ENCODE measurements around the gene GFRA4.

GFRA4 gene

DNA sequence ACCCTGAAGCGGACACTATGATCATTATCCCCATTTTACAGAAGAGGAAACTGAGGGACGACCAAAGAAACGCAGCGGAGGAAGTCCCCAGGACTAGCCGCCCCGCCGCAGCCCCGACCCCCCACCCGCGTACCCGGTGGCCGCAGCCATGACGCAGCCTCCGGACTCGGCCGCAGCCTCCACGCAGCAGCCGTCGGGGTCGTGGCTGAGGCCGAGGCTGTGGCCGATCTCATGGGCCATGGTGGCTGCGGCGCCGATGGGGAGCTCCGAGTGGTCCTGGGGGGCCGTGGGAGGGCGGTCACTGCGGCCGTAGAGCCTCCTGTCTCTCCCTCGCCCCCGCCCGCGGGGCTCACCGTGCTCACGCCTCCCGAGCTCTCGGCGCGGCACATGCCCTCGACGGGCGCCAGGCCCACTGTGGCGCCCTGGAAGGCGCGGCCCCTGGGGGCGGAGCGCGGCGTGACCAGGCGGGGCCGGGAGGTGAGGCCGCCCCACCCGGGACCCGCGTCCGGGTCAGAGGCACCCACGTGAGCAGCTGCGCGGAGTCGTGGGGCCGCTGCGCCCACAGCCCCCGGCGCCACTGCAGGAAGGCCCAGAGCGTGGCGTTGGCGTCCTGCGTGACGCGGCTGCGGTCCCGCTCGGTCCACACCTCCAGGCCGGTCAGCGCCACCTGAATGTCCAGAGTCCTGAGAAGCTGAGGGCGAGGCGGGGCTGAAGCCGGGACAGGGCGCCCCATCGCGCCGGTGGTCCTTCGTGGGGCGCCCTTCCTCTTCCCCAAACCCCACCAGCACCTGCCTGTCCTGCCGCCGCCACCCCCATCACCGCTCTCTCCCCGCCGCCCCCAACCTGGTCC, 10.2 kb upstream of the GFRA4 start:
- DNase-seq: no peak

DNA sequence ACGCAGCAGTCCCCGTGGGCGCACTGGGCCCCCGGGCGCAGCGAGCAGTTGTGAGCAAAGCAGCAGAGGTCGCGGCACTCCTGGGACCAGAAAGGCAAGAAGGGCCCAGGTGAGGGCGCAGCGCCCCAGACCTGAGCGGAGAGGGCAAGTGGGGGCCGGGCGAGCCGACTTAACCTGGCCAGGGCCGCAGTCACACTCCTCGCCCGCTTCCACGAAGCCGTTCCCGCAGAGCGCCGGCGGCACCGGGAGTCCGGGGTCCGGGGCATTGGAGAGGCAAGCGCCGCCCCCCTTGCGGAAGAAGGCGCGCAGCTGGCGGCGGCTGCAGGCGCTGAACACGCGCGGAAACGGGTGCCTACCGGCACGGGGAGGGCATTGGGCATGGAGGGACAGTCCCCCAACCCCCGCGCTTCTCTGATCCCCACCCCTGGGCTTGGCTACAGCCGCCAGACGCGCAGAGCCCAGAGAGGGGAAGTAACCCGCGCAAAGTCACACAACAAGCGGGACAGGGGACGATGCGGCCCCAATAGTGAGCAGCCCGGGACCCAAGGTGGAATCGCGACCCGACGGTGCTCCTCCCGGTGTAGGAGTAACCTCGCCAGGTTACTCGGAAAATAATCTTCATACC, 9.5 kb upstream of the GFRA4 start:
- no peak for DNase-seq

DNA sequence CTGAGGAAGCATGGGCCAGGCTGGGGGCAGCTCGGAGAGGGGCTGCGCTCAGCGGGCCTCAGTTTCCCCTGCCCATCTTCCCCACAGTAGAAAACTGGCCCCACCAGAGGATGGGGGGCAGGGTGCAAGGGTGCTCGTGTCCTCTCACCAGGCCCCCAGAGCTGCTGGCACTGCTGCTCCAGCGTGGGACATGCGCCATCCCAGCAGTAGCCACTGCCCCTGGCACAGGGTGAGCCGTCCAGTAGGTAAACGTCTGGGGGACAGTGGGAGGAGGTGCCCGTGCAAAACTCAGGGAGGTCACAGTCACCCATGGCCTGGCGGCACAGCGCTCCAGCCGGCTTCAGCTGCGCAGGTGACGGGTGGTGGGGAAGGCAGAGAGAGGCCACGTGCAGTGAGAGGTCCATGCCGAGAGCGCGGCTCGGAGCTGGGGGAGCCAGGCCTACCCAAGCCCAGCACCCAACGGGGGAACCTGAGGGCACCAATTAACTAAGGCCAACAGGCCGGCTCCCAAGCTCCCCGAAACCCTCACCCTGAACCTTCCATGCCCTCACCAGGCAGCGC, 8.9 kb upstream of the GFRA4 start:
- no peak for DNase-seq

DNA sequence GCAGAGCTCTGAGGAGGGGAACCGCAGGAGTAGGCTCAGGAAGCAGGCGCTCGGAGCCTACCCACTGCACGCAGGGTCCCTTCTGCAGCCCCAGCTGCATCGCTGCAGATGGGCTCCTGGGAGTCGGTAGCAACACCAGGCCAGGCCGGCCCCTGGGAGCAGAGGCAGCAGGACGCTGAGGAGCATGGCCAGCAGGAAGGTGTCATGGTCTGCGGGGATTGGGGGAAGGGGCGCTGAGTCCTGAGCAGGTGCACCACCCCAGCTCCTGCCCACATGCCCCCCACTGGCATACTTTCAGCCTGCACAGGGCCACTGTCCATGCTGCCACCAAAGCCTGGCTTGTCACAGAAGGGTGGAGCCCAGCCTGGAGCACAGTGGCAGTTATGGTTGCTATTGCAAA, 7.7 kb upstream of the GFRA4 start:
- no peak for DNase-seq

DNA sequence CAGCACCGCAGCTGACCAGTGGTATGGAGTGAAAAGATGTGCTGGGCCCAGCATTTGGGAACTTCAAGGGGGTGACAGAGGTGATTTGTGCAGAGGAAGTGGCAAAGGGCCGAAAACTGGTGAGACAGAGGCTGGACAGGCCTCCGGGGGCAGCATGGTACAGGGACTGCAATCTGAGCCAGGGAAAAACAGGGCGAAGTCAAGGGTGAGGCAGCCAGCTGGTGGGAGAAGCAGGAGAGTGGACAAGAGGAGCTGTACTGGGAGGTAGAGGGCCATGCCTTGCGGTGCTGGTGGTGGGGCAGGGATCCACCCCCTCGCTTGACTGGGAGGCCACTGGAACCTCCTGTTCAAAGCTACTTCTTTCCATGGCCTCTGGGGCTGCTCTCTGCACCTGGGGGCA, 7.3 kb upstream of the GFRA4 start:
- DNase-seq: no peak

DNA sequence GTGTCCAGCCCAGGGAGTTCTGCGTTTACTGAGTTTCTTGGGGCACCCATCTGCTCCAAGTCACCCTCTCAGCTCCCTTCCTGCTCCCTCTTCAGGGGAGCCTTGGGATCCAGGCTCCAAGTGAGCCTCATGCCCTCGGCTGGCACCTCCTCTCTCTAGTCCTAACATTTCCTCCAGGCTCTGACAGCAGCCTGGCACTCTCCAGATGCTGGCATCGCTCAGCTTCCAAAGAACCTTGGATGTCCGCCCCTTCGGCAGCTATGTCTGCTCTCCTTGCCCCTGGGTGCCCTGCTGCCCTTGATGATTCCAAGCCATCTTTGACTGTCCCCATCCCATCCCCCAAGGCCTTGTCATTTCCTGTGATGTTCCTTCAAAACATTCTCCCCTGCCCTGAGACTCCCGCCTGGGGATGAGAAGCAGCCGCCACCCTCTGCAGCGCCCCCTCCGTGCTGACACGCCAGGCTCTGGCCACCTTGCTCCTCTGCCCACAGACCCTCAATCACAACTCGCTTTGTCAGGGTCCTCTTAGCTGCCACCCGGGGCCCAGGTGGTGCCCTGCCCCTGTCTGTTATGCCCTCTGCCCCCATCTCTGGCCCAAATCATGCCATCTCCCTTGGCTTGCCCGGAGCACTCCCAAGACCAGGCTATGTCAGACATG, 6.6 kb upstream of the GFRA4 start:
- DNase-seq: no peak

DNA sequence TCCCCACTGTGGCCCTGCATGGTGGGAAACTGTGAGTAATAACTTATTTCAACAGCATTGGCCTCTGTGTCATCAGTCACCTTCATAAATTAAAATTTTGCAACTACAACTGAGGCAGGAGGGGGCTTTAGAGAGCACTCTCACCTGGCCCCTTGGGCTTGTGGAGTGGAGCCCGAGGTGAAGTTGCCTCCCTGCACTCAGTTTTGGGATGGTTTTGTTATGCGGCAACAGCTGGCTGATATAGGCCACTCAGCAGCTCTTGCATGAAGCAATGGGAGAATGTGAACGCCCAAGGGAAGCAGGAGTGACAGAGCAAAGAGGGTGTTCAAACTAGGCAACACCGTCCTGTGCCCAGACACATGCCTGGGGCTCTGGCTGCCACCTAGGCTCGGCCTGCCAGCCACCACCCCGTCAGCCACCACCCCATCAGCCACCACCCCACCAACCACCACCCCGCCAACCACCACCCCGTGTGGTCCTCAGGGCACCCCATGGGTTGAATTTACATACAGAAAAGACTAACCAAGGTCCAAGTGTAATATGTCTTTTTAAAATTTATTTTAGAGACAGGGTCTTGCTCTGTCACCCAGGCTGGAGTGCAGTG, 4.3 kb upstream of the GFRA4 start:
- no peak for DNase-seq

DNA sequence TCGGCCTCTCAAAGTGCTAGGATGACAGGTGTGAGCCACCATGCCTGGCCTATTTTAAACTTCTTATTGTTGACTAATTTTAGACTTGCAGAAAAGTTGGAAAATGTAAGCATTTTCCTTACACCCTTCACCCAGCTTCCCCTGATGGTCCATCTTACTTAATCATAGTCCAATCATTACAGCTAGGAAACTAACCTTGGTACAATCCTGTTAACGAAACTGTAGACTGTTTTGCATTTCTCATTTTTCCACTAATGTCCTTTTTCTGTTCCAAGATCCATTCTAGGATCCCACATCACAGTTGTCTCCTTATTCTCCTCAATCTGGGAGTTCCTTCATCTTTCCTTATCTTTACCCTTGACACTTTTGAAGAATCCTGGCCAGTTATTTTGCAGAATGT, 659 bp upstream of the GFRA4 start:
- DNase-seq: no peak

DNA sequence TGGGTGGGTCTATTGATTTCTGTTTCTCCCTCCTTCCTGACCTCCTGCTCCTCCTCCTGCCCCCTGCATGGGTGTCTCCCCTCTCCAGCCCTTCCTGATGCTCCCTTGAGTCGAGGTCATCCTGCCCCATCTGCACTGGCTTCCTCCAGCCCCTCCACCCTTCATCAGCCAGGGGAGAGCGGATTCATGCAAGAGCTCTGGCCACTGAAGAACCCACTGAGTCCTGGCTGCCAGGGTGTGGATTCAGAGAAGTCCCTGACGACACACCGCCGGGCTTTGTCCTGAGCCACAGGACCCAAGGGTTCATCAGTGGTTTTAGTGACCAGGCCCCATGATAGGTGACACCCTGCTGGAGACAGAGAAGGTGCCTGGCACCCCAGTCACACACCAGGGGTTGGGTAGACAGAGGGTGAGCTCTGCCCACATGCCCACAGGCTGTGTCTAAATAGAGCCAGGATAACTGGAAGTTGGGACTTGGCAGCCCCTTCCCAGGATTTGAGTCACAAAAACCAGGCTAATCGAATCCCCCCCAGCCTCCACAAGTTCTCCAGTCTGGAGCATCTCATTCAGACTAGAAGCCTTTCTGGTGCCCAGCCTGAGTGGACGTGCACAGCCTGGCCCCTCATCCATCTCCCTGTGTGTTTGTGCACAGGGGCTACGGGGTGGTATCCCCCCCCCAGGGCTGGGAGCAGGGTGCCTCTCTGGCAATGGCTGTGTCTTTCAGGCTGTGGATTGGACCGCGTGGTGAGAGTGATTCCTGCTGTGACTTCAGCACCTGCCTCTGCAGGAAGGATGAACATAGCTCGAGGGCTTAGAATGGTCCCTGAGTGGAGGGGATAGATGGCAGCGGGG, 1.2 kb downstream of the GFRA4 start:
- DNase-seq: no peak

DNA sequence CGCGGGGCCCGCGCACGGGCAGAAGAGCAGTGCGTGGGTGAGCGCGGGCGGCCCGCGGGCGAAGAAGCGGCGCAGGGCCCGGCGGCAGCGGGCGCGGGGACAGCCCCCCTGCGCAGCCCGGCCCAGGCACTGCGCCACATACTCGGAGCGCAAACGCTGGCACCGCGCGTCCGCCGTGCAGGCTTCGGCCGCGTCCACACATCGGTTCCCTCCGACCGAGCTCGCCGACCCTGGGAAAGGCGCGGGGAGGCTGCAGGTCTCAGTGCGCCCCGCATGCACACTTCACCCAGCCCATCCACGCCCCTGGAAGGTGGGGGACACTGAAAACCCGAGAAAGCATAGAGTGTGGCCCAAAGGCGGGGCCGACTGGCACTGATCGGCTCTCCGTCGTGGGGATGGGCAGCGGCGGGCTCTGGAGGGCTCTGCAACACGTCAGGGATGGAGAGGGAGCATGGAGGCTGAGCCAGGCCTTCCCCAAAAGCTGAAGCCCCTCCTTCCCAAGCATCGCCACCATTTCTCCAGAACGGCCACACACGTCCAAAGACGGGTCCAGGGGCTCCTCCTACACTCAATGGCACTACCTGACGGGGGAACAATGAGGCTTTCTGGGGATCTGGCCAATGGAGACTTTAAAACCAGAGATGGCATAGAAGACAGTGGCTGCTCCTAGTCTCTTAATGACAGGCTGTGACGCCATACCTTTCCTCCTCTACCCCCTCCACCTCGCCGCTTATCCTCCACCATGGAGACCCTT, 2.0 kb downstream of the GFRA4 start:
- no peak for DNase-seq

DNA sequence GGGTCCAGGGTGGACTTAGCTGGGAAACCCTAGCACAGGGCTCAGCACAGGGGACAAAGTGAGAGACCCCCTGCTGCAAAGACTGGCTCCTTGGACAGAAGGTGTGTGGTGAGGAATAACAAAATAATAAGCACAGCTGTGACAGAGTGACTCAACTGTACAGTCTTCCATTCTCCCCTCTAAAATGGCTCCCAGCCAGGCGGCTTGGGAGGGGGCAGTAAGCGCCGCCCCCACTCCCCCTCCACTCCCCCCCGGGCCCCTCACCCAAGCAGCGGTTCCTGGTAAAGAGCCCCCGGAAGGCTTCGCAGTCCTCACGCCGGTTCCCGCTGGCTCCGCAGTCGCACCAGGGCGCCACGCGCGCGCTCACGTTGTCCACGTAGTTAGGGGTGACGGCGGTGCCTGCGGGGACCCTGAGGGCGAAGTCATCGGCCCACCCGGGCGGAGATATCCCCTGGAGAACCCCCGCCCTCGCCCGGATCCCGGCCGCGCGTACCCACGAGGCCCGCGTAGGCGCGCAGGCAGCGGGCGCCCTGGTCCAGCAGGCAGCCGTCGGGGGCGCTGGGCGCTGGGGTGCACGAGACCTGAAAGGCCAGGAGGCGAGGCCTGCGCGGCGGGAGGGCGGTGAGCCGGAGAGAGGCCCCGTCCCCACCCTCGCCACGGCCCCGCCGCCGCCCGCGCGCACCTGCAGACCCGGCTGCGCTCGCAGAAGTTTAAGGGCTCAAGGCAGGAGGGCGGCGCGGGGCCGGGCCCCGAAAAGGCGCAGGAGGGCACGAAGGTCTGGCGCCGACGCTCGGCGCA, 2.7 kb downstream of the GFRA4 start:
- DNase-seq: no peak

DNA sequence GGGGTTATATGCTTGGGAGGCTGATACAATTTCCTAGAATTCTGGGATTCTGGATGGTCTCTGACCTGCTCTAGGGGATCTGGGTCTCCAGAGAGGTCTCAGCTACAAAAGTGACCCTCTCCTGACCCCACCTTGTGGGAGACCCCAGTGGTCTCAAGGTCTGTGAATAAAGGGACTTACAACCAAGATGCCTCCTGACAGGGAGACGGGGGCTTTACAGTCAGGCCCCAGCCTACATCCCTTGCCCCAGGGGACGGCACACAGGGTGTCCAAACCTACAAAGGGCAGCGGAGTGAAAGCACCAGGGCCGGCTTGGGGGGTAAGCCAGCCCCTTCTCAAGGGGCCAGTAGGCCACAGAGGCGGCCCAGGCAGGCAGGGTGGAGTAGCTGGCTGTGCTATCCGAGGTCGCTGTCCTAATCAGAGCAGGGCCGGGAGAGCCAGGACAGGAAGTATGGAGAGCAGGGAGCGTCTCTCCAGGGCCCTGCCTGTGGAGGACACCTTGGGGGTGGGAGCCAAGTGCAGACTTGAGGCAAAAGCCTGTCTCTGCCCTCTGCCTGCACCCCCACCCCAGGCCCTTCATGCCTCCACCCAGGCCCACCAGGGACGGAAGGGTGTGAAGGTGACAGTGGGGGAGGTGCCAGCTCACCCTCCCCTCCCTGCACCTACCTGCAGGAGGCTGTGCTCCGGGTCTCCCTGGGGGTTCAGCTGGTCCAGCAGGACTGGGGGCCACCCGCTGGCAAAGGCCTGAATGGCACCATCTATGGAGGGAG, 3.5 kb downstream of the GFRA4 start:
- no peak for DNase-seq

DNA sequence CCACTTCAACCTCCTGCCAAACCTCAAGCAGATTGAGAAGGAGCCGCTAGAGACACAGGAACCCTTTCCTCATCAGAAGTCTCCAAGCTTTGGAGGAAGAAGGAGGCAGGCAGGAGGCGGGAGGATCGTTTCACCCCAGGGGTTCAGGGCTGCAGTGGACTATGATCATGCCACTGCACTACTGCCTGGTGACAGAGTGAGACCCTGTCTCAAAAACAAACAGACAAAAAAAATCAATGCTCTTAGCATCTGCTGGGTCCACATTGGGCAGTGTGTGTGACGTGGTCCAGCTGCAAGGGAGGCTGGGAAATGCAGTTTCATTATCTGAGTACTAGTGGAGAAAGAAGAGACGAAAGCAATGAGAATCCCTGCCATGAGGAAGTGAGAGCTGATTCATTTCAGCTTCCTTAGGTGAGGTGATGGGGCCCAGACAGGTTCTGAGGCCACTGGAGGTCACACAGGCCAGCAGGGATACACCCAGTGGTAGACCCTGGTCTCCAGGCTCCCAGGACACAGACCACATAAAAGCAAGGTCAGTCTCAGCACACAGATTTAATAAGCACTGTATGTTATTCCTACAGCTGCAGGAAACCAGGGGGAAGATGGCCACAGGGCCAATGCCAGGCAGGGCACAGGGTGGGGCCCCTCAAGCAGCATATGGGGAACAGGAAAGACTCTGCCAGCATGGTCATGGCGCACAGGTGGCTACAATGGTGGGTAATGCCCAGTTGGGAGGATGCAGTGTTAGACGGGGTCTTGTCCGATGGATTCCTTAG, 4.3 kb downstream of the GFRA4 start:
- no peak for DNase-seq

DNA sequence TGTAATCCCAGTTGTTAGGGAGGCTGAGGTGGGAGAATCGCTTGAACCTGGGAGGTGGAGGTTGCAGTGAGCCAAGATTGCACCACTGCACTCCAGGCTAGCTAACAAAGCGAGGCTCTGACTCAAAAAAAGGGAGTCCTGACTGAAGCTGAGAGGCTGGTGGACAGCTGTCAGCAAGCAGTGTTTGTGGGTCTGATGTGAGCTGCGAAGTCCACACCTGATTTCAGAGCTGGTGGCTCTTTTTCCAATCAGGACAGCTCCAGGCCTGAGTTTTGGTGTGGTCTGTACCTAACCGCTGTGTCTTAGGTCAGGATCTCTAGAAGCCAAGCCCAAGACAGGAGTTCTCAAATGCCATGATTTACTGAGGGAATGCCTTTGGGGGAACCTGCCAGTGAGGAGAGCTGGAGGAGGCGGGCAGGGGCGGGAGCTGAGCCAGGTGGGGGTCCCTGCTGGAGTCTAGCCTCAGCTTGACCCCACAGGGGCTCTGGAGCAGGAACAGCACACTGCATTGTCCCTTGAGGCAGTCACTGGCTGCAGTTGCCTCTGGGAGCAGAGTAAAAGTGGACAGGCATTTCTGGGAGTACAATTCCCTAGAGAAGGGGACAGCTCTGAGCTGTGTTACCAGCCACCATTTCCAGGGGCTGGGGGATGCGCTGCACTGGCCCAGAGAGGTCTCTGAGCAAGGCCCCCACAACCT, 5.0 kb downstream of the GFRA4 start:
- no peak for DNase-seq

DNA sequence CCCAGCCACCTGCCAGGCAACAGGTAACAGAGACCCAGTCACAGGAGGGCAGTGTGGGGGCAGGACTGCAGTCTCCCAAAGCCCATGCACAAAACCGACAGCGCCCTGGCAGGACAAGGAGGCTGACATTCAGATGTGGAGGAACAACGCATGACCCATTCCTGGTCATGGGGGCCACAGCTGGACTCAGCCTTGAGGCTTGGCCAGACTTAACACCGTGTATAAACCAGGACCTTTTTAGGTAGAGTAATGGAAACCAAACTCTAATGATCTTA, 8.1 kb downstream of the GFRA4 start:
- no peak for DNase-seq

DNA sequence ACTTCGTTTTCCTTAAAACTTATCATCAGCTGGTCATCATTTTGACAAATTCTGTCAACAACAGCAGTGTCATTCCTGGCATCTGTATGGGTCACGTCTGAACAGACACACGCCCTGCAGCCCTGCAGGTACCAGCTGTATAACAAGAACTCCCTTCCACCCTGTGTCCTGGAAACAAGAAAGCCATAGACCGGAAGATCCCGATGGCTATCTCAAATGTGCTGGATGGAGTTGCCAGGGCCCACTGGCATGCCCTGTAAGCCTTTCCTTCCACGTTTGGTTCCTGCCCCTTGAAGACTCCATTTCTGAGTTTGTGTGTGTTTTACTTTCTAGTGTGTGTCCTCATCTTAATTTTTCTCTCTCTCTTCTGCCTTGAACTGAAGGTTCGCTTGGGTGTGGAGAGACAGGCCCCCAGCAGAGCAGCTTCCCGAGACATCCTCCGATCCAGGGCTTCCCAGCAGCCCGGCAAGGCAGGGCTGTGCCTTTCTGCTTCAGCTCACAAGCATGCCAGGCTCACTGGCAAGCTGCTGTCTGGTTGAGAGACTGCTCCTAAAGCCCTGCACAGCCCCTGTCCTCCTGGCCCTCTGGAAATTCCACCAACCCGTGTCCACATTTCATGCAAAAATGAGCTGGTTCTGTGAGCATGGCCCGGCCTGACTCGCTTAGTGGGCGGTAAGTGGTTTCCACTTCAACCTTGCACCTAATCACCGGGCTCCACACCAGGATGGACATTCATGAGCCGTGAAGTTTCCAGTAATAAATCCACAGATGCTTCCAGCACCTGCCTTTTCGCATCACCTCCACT, 8.7 kb downstream of the GFRA4 start:
- DNase-seq: no peak

DNA sequence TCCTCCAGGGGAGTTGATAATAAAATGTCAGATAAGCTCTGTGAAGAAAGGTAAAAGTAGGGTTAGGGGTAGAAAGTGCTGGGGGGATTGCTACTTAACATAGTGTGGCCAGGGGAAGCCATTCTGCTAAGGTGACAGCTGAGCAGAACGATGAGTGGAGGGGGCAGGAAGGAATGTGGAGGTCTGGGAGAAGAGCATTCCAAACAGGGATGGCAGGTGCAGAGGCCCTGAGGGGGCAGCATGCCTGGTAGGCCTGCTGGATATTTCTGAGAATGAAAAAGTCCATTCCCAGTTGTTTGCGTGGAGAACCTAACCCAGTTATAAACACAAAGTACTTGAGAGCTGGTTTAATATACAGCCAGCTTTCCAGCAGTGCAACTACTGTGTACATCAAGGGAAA, 9.3 kb downstream of the GFRA4 start:
- no peak for DNase-seq

Measured in CD4-positive, alpha-beta T cell treated with Interferon gamma for 1 hour (primary cell).